Measurements from ENCODE around the gene CYTL1.

GRCh38 chr4:5003372-5003857 lies 15.8 kb downstream of the CYTL1 start:
- TF ChIP-seq POLR2A (IDR thresholded peaks at IDR 0.05) (no peak), POLR2AphosphoS5 (IDR thresholded peaks at IDR 0.05) (no peak), CTCF (IDR thresholded peaks at IDR 0.05) (no peak)

Data from breast epithelium (tissue), 3 donors.